ENCODE data around the gene GPR35.

DNA sequence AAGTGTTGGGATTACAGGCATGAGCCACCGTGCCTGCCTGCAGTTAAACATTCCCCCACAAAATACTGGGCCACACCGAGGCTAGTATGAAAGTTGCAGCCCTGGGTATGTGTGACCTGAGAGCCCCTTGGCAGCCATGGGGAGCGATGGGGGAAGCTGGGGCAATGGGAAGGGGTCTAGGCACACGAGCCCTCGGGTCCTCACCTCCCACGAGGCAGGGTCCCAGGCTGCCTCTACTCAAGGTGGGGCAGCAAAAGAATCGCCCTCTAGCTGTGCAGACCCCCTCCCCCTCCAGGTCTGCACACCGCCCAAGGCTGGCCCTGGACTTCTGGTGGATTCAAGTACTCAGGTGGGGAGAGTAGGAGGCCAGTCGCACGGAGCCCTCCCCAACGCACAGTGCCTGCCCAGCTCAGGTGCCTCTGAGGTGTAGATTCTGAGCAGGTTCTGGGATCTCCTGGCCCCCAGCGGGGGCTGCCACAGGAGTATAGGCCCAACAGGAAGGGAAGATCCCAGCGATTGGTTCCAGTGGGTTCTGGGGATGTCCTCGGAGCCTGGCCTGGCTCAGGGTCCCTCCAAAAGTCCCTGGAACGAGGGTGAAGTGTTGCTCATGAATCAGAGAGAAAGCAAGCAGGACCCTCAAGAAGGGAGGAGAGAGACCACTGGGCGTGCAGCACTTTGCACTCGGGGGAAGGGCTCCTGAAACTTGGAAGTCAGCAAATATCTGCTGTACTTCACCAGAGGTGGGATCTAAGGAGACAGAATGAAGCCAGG is 2.6 kb downstream of the GPR35 start:
- no peak for TF ChIP-seq EZH2 (IDR thresholded peaks at IDR 0.05; ENCODE audit: borderline replicate concordance, low read length)
- TF ChIP-seq, protein P1, sequence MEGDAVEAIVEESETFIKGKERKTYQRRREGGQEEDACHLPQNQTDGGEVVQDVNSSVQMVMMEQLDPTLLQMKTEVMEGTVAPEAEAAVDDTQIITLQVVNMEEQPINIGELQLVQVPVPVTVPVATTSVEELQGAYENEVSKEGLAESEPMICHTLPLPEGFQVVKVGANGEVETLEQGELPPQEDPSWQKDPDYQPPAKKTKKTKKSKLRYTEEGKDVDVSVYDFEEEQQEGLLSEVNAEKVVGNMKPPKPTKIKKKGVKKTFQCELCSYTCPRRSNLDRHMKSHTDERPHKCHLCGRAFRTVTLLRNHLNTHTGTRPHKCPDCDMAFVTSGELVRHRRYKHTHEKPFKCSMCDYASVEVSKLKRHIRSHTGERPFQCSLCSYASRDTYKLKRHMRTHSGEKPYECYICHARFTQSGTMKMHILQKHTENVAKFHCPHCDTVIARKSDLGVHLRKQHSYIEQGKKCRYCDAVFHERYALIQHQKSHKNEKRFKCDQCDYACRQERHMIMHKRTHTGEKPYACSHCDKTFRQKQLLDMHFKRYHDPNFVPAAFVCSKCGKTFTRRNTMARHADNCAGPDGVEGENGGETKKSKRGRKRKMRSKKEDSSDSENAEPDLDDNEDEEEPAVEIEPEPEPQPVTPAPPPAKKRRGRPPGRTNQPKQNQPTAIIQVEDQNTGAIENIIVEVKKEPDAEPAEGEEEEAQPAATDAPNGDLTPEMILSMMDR (IDR thresholded peaks at IDR 0.05; ENCODE audit: low read length) = no peak
